GM18498 (cell line): ENCODE measurements around the gene ETF1.
A peak's percentile ranks its signal among the peaks of the same experiment; 100 is the strongest.

Source experiments
- ATAC-seq: cut with Tn5 transposase; IDR thresholded peaks from one replicate; pipeline ENCODE4 v1.9.1; 2021; ENCODE audit warnings: mild to moderate bottlenecking, moderate library complexity; ENCODE audit not compliant: unreplicated experiment

ETF1 gene

DNA sequence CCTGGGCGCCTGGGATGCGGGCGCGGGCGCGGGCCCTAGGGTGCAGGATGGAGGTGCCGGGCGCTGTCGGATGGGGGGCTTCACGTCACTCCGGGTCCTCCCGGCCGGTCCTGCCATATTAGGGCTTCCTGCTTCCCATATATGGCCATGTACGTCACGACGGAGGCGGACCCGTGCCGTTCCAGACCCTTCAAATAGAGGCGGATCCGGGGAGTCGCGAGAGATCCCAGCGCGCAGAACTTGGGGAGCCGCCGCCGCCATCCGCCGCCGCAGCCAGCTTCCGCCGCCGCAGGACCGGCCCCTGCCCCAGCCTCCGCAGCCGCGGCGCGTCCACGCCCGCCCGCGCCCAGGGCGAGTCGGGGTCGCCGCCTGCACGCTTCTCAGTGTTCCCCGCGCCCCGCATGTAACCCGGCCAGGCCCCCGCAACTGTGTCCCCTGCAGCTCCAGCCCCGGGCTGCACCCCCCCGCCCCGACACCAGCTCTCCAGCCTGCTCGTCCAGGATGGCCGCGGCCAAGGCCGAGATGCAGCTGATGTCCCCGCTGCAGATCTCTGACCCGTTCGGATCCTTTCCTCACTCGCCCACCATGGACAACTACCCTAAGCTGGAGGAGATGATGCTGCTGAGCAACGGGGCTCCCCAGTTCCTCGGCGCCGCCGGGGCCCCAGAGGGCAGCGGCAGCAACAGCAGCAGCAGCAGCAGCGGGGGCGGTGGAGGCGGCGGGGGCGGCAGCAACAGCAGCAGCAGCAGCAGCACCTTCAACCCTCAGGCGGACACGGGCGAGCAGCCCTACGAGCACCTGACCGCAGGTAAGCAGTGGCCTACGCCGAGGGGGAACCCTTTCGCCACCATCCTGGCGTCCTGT, 77.5 kb downstream of the ETF1 start, which contains the start of gene EGR1:
Gene EGR1 (plus strand): TSS at position 219 of the 864 bp plus-strand sequence. CDS start 283 bp downstream, at position 502.
- ATAC-seq: peak; percentile 58

DNA sequence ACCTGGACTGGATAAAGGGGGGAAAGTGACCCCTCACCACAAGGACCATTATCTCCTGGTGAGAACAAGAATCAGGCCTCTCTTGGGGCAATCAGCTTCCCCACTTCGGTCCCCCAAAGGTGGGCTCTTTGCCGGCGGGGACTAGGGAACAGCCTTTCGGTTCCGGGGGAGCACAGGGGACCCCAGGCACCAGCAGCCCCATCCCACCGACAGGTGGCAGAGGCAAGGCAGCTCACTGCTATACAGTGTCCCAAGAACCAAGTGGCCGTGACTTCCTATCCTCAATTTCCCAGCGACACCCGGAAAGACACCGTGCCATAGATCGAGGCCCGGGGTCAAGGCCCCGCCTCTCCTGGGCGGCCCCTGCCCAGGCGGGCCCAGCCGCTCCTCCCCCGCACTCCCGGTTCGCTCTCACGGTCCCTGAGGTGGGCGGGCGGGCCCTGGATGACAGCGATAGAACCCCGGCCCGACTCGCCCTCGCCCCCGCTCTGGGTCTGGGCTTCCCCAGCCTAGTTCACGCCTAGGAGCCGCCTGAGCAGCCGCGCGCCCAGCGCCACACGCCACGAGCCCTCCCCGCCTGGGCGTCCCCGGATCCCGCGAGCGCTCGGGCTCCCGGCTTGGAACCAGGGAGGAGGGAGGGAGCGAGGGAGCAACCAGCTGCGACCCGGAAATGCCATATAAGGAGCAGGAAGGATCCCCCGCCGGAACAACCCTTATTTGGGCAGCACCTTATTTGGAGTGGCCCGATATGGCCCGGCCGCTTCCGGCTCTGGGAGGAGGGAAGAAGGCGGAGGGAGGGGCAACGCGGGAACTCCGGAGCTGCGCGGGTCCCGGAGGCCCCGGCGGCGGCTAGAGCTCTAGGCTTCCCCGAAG, 78.4 kb downstream of the ETF1 start:
- ATAC-seq: peak; percentile 77

DNA sequence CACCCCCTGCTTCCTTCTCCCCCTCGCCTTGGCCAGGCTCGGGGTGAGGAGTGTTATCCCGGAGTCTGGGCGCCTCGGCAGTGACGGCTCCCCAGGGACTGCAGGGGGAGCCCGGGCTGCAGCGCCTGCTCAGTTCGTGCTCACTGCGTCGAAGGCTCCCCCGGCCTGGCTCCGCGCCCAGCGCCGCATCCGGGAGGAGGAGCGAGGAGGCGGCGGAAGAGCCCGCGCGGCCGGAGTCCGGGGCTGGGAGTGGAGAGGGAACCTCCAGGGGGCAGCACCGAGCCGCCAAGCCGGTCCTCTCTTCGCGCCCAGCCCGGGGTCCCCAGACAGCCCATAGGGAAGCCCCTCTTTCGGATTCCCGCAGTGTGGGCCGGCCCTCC, 79.0 kb downstream of the ETF1 start:
- ATAC-seq: peak; percentile 51

DNA sequence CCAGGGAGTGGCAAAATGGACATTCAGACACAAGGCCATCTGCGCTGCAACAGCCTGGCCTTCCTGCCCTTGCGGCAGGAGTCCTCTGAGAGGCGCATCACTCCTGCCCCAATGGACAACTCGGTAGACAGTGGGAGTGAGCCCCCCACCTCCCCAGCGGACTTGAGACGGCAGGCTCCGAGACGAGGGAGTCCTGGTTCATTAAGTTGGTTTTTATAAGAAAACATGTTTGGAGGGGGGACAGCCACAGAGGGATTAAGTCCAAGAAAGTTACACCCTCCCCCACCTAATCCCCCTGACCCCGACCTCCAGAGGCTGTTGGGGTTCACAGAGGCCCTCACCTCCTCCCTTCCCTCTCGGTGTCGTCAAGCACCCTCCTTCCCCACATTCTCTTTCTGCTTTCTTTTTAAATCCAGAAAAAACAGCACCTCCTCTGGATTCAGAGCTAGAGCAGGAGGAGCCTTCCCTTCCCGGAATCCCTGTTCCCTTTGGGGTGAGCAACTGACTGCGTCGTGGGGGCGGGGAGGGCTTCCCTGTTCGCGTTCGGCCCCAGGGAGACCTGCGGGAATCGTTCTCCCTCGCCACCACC, 79.5 kb downstream of the ETF1 start:
- ATAC-seq: no peak

DNA sequence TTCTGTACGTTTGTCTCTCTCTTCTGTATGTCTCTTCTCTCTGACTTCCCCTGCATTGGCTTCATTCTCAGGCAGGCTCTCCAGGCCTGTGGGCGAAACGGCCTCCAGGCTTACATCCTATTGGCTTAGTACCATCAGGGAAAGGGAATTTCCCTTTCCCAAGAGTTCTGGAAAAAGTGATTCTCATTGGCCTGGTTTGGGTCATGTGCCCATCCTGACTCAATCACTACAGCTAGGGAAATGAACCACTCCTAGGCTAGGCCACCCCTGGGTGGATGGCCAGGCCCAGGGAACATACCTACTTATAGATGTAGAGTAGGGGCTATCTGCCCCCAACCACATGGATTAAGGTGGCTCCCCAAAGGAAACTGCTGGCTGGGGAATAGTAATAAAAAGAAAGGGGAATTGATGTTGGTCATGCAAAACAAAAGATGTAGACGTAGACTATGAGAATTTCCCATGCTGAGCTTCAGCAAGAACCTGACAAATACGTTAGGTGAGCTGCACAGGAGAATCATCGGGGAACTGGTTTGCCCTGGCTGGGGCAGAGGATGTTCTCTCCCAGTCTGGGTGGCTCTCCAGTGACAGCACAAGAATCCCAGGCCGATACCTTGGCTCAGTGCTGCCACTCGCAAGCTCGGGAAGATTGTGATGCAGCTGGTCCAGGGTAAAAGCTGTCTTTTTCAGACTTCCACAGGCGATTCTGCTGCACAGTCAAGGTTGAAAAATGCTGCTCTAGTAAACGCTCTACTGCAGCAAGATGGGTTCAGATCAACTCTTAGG, 81.5 kb downstream of the ETF1 start:
- no peak for ATAC-seq

DNA sequence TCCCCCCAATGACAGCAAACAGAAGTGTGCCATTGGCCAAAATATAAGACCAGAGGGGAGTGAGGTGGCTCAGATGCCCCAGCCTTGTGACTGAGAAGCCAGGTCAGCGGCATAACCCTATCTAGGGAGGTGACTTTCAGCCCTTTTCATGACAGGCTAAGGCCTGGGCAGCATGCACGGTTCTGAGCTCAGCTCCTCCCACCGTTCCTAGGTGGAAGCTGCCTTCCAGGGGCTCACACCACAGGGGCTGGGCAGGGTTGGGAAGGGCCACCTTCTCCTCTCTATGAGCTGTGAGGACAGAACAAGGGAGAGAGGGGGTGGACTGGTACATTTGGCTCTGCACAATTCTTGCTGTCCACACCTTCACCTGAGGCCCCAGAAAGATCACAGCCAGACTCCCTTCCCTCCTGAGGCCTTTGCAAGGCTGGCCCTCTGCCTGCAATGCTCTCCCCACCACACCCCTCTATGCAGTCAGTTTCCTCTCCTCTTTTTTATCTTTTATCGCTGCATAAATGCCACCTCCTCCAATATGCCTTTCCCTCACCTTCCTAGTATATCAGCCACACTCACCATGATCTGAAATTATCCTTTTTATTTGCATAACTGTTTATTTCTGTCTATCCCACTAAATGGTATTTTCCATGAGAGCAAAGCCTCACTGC, 82.9 kb downstream of the ETF1 start:
- ATAC-seq: no peak

DNA sequence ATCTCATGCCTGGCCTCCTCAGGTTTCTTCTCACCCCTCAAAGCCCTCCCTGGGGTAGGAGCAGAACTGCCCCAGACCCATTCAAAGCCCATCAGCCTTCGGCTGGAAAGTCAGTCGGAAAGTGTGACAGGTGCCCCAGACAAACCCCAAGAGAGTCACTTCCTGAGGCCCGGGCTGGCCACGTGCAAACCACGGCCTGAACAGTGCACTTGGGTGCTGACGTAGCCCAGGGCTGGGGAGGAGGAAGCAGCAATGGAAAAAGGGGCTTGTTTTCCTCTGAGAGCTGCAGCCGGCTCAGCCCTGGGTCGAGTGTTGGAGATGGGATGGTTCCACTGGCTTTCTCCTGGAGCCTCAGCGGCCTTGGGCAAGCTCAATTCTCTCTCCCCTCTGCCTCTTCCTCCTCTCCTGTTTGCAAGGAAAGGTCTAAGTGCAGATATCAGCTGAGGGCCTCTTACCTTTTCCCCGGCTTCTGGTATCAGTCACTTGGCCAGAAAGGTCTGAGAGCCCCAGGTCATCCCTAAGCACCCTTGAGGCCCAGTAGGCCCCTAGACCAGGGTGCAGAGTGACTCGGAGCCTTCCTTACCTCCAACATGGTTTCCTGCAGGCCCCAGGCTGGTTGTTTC, 83.6 kb downstream of the ETF1 start:
- peak; percentile 28 for ATAC-seq

DNA sequence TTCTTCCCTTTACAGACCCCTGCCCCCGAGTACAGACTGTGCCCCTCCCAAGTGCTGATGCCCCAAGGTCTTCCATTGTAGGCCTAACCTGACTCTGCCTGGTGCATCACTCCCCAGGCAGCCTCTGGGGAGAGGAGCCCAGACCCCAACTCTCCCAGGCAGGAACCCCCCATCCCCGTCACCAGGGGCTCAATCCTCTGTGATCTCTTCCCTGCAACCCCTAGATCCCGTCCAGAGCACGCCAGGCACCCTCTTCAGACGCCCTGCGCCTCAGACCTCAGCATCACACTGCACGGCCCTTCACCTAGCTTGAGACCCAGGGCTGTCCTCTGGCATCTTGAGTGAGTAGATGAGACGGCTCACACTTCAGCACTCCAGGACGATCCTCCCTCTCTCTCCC, 84.2 kb downstream of the ETF1 start:
- no peak for ATAC-seq

DNA sequence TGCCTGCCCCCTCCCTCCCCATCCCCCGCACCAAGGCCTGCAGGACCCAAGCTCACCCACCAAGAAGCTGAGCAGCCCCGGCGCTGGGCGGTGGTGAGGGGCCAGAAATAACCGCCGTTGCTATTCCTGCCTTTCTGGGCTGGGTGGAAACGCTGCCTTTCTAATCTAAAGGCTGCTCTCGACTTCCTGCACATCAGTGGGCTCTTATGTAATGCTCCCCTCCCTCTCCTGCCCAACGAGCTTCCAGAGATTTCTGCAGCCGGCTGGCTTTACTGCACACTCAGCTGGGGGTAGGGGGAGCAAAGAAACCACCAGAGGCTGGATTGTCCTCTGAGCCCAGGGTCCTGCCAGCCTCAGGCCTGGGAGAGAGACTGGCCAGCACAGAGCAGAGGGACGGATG, 84.7 kb downstream of the ETF1 start:
- ATAC-seq: no peak

DNA sequence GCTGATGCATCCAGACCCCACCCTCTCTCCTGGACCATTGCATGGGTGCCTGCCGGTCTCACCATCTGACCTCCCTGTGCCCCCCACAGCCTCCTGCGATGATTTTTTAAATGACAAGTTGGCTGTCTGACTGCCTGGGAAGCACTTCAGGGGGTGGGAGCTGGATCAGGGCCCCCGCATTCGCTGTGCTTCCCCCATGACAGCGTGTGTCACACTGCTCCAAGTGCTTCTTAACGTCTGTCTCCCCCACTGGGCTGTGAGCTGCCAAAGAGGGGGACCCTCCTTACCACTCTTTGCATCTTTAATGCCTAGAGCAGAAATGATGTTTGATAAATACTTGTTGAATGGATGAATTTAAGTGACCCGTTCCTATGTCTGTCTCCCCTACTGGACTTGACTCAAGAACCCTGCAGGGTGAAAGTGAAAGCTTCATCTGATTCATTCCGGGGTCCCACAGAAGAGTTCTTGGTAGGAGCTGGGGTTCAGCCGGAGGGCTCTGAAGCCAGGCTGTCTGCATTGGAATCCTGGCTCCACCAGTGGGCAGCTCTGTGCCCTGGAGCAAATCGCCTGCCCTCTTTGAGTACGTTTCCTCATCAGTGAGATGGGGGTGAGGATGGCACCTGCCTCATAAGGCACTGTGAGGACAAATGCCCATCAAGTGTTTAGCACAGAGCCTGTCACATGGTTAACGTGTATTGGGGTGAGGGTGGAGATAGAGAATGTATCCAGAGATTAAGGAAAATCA, 85.3 kb downstream of the ETF1 start:
- ATAC-seq: no peak
